HuH-7.5 (cell line): Measurements from ENCODE around the gene KERA.

Experiments used
- DNase-seq: peaks from one replicate; pipeline ENCODE4 v3.0.0; 2011; ENCODE audit warnings: low spot score

The KERA gene

DNA sequence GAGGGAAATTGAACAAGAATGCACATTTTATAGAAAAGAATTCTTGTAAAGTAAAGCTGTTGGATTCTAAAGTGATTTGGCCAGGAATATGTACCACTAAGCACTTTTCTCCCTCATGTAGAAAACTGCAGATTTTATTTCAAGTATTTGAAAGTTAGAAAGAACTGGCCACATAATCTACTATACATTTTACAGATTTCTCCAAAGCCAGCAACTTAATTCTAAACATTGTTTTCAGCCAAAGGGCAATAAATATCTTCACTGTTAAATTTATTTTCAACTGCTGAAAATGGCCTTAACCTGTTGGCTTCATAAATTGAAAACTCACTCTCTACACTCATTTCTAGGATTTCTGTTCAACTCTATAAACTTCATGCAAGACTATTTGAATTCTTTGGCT is 15.6 kb upstream of the KERA start:
- no peak for DNase-seq

DNA sequence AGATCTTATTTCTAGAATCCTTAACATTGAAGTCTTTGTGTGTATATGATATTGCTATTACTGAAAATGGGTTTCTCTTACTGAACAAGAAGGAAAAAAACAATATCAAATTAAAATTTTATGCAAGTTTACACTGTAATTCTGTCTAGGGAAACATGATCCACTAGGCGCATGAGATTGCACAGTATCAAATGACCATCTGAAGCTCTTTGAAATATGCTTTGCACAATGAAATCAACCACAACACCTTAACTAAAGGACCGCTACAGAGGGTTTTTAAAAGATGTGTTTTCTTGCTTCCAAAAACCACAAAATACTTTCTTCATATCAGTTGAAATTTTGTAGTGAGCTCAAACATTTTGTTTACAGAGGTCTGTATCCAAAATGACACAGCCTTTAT is 15.1 kb upstream of the KERA start:
- DNase-seq: no peak

DNA sequence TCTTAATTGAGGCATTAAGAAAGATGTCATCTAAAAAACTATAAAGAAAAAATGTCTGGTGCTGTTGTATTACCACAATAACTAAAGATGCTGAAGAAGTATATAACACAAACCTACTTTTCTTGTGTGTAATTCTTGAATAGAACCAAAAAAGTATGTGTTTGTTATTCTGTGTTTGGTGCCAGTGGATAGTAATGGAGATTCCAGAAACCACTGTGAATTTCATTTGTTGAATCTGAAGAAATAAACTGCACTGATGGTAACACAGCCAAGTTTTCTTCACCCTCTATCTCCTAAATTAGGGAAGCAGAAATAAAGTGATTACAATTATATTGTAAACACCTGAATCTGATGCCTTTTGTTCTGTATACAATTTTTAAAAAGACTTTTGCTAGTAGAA is 13.1 kb upstream of the KERA start:
- no peak for DNase-seq

DNA sequence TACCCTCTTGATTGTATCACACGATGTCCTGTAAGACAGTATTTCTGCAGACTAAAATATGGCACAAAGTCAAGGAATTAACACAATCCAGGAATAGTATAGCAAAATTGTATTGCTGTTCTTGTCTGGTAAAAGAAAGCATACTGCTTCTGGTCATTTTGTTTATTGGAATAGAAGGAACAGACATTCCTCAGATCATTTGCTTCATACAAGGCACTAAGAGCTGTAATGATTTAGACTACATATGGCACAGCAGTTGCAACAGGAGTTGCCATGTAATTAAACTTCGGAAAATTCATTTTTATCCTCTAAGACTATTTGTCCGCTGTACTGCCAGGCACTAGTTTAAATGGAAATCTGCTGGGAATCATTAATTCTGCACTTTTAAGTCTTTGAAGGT is 7.6 kb upstream of the KERA start:
- DNase-seq: no peak

DNA sequence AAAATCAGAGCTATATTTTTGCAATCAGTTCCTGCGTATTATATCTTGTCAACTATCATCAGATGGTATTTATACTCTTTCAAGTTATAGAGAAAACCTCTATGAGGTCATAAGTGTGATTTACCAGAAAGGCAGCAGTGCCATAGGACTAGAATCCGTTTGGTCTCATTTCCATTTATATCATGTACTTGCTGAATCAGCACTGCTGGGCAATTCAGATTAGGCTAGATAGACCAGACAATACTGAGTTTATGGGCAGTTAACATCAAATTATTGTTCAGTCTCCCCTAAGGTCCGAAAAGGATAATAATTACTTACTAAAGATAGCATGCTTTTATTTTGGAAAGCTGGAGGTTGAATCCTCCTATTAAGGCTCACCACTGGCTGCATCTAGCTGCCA is 6.8 kb upstream of the KERA start:
- DNase-seq: no peak

DNA sequence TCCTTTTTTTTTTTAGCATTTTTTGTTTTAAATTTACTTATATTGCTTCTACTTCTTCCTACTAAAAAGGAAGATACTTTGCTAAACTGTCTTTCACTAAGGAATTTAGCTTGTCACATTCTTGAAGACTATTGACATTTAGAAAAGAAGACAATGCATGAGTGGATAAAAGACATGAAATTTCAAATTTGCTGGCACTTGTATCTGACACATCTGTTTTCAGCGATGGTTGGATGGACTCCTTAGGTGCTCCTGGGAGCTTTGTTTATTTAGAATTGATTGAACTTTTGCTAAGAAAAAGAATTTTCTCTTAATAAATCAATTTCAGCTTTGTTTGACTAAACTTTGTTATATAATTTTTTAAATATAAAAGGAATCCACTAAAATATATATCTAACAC is 3.3 kb upstream of the KERA start:
- no peak for DNase-seq

DNA sequence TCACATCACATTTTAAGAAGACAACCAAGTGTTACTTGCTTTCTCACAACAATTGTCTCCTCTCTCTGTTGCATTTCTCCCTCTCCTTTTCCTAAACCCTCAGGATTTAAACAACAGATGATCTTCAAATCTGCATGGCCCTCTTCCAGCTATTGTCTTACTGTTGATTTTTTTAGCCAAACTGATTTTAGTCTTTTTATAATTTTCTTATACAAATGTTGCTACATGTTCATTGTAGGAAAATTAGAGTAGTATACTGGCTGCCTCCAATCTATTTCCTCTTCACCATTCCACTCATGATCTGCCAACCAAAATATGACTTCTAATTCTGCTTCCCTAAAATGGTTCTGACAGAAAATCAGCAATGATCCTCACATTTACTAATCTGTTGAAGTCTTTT is 1.4 kb upstream of the KERA start:
- DNase-seq: no peak

DNA sequence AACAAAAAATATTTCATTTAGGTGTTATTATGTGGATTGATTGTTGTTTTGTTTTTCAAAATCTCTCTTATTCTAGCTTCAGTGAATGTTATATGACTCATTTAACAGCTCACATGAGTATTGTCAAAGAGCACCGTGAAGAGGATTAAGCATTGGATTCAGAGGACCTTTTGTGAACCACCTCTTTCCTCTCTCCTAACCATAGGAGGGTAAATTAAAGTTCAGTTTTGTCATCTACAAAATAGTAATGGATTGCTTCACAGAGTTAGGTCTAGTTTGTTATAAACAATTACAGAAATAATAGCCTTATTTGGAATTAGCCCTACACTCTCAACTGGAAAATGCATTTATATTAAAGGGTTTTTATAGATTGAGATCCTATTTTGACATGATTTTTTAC is 962 bp upstream of the KERA start:
- no peak for DNase-seq

DNA sequence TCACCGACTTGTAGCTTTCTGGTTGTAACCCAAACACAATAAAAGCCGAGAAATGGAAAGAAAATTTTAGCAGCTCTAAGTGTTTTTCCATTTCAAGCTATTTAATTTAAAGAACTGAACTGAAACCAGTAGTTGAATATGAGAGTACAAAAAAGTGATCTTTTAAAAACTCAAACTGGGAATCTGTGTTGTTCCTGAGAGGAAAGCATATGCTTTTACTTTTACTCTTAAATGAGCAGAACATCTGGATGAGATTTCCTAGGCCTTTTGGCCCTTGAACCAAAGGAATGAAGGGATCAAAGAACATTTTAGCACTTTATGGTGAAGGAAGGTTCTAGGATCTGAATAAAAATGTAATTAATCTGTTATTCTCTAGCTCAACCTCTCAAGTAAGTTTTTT is 1.3 kb downstream of the KERA start:
- no peak for DNase-seq

DNA sequence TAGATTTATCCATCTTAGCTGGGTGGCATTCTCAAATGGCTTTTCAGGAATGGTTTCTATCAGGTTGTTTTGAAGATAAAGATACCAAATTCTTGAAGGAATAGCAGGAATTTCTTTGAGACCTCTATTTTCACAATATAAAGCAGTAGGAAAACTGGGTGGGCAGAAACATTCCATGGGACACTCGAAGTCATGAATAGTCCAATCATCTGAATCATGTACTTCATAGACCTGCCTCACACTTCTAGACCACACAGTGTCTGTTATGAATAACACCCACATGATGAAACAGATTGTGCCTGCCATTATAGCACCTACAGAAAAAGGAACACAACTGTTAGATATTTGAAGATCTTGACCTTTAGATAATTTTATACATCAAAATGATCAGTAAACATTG is 1.8 kb downstream of the KERA start:
- no peak for DNase-seq

DNA sequence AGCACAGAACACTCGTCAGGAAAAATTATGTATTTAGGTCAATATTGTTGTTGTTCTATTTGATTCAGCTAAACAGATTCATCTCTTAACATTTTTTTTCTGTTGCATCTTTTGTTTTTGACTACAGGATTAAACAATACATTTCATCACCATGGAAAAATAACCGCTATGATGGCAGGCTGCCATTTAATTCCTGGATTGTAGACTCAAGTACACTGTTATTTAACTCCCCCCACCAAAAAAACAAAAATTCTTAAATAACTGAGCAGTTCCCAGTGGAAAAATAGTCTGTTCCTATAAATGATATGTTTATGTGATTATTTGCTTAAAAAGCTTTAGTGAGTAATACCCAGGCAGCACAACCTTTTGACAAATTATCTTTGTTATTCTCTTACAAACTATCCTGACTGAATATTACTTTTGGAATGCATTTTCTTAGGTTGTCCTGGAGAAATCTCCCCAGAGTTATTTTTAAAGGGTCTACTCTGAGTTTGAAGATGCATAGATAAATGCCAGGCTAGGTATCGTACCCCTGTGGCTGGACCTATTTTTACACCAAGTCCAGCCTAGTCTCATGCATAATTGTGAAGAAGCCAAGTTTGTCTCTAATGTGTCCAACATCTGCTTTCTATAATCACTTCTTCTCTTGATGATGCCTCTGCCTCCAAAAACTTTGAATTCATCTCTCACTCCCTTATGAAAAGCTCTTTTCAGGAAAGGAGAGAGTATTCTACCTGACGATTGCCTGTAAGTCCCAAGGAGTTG is 3.7 kb downstream of the KERA start:
- no peak for DNase-seq

DNA sequence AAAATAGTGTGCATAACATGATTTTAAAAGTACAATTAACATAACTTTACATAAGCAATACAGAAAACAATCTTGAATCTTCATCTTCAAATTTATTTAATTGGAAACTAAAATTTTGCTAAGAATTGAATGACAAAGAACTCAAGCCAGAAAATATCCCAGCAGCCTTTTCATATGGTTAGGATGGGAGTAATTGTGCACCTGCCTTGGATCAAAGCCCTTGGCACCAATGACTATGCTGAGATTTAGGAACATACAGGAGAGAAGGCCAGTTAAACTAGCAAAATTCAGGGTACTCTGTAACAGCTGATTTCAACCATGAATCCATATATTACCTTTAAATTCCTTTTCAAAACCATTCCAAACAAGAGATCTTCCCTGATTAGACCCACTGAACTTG is 5.8 kb downstream of the KERA start:
- DNase-seq: no peak

DNA sequence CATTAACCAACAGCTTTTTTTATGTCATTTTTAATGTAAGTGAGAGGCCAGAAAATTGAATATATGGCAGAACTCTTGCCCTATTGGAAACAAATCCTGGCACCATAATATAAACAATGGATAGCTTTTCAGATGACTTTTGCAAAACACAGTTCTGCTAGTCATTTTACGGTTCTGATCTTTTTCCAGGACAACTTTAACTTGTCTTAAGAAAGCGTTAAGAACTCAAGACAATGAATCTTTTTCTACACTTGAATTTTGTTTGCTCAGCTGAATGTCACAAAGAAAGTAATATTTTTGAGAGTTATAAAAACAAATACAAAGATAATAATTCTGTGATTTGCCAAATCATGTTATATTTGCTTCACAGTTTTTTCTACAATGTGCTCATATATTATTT is 13.2 kb downstream of the KERA start:
- no peak for DNase-seq

DNA sequence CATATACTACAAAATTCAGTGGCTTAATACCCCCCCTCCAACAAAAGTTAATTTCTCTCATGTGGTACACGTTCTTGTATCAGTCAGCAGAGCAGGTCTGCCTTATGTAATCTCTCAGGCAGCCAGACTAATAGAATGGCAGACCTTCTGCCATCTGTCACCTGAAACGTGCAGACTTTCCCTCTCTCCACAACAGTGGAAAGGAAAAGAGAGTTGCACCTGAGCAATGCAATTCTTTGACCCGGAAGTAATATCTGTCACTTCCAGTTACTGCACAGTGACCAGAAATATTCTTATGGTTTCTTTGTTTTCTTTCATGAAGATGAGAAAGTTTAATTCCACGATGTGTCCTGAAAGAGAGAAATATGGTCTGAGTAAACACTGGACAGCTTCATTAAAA is 14.4 kb downstream of the KERA start:
- no peak for DNase-seq

DNA sequence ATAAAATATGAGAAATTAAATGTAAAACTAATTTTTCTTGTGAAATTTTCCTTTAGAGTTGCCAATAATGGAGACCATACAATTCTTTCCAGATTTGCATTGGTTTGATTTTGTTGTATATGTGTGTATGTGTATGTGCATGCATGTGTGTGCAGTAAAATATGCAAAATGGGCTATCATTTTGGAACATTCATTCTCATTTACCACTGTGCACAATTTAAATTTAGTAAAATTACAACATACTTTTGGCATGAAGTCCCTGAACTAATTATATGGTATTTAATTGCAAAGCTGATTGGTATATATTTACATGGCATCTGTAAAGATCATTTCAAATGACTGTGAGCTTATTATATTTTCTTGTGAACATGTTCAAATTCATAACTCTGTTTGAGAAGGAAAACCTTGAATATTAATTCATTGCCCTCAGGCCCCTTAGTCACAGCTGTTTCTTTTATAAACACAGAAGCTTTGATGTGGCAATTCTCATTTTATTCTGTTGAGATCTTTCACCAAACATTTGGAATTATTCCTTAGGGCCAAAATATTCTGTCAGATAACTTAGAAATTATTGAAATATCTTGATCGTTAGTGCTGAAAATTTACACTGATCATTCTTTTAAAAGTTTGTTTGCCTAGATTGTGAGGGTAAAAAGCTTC is 17.6 kb downstream of the KERA start:
- DNase-seq: no peak

DNA sequence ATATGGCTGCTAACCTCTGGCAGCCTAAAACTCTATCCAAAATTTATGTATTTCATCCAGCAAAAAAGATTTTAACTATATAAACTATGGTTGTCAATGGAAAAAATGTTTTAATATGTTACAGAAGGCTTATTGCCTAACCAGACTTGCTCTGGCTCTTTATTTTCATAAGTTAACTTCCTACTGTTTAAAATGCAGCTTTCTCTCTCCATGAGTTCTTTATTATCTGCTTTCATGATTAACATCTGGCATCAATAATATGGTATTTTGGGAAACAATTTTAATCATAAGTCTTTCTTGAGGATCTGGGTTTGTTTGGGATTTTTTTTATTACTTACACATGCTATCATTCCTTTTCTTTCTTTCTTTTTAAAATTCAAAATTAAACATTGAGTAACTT is 20.5 kb downstream of the KERA start:
- DNase-seq: no peak

DNA sequence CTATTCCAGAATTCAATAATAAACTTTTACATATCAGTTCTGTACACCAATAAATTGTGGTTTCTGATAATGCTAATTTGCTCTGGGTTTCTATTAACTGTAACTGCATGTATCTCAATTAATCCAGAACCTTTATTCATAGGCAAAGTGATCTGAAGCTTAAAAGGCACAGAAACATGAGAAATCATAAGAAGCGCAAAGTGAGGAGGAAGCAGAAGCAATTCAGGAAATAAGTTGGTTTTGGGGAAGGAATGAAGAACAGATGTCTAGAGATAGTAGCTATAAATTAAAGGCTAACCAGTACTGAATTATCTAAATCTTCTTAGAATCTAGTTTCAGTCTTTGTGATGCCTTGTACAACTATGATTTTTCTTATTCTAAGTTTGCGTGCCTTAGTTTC is 24.6 kb downstream of the KERA start:
- DNase-seq: no peak

DNA sequence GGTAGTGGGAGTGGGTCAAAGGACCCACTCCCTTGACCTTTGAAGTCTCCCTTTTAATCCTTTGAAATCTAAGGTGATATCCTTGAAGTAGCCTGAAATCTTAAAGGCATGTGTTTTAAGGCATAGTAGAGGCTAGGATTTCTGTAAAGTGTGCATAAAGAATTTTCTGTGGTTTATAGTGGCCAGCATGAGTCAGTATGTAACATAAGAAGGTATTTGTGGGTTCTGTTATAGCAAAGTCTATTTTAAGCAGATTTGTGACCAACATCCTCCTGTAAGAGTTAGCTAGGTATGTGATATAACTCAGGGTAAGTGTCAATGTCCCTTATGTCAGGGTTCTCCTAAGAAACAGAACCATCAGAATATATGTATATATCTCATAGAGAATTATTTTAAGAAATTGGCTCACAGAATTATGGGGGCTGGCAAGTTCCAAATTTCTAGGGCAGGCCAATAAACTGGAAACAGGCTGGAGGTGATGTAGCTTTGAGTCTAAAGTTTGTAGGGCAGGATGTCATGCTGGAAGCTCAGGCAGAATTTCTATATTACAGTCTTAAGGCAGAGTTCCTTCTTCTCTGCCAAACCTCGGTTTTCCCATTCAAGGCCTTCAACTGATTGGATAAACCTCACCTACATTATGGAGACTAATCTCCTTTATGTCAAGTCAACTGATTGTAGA is 34.4 kb downstream of the KERA start:
- no peak for DNase-seq

DNA sequence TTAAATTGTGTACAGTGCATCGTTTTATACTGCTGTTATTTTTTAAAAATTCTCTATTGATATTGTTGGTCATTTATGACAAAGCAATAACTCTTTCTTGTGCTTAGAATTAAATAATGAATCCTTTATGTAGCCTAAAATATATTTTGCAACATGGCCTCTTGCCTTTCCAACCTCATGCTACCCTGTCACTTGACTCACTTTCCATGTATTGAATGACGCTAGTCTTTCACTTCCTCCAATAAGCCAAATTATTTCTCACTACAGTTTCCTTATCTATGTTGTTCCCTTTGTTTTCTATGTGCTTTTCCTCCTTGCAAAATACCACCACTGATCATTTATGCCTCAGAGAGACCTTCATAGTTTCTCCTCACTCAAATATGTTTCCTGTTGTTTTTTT is 36.7 kb downstream of the KERA start:
- no peak for DNase-seq

DNA sequence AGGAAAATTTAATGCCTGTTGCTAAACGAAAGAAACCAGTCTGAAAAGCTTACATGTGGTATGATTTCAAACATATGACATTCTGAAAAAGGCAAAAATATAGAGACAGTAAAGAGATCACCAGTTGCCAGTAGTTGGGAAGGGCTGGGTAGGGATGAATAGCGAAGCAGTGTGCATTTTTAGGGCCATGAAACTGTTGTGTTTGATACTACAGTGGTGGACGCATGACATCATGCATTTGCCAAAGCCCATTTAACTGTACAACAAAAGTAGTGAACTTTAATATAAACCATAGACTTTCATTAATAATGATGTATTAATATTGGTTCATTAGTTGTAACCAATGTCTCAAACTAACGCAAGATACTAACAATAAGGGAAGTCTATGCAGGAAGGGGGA is 38.4 kb downstream of the KERA start:
- DNase-seq: no peak

DNA sequence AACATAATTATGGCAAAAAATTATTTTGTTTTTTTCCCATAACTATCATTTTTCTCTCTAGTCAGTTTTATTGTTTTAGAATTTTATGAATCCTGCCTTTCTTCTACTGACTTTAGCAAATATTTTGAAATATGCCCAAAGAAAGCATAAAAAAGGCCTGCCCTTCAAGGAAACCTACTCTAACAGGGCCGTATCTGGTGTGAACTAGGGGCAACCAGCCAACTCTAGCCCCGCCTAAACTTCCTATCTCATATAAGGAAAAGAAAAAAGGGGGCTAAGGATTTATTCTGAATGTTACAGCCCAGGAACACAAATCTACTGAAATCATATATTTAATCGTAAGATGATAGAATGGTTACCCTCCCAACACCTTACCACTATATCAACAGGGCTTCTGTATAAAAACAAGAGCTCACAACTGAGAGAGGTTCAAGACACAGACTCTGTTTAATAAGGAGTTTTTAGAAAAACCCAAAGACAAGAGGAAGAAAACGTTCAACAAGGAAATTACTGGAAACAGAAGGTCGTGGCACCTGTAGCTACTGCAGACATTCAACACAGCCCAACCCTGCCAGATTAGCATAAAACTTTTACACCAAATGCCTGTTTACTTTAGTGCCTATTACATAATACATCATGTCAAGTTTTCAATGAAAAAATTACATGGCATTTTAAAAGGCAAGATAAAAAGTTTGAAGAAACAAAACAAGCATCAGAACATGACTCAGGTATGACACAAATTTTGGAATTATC is 40.1 kb downstream of the KERA start:
- no peak for DNase-seq

DNA sequence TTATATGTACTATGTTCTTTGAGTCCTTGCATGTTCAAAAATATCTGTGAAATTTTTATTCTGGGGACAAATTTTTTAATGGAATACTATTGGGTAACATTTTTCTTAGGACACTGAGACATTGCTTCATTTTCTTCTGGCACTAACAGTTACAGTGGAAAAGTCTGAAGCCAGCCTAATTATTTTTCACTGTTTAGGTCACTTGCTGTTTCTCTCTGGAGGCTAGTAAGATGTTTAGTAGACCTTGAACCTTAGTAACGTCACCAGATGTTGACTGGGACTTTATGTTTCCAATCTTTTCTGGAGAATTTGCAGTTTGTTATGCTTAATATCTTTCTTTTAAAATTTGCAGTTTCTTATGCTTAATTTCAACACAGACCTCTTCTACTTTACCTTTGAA is 40.8 kb downstream of the KERA start:
- DNase-seq: no peak
